ENCODE results near the gene PPARD.
A peak's percentile ranks its signal among the peaks of the same experiment; 100 is the strongest.

DNA sequence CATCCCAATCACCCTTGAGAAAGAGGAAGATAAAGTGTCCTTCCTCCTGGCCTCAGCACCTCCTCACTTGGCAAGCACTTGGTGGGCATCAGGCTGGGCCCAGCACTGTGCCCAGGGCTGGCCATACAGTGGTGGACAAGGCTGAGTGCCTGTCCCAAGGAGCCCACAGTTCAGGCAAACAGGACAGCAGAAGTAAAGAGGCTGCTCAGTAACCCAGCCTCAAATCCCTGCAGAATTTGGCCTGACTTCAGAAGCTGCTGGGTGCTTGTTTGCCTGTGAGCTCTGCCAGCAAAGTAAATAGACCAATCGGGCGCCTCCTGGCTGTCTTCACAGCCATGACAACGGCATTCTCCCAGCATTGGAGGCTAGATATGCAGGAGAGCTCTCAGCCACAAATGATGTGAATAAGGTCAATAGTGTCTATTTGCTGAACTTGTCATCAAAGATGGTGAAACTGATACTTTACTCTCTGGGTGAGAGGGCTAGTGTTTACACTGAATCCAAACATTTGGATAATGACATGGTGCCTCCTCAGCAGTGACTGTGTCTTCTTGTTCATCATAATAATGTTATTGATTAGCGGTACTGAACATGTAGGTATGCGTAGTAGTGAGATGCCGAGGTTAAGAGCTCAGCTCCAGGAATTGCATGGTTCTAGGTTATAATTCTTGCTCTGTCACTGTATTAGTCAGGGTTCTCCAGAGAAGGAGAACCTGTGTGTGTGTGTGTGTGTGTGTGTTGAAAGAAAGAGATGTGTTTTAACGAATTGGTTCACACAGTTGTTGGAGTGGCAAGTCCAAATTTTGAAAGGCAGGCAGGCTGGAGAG is 72.9 kb downstream of the PPARD start:
- TF ChIP-seq, protein P1, sequence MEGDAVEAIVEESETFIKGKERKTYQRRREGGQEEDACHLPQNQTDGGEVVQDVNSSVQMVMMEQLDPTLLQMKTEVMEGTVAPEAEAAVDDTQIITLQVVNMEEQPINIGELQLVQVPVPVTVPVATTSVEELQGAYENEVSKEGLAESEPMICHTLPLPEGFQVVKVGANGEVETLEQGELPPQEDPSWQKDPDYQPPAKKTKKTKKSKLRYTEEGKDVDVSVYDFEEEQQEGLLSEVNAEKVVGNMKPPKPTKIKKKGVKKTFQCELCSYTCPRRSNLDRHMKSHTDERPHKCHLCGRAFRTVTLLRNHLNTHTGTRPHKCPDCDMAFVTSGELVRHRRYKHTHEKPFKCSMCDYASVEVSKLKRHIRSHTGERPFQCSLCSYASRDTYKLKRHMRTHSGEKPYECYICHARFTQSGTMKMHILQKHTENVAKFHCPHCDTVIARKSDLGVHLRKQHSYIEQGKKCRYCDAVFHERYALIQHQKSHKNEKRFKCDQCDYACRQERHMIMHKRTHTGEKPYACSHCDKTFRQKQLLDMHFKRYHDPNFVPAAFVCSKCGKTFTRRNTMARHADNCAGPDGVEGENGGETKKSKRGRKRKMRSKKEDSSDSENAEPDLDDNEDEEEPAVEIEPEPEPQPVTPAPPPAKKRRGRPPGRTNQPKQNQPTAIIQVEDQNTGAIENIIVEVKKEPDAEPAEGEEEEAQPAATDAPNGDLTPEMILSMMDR (IDR thresholded peaks at IDR 0.05): peak; percentile 50 to 92 (median 80)
- no peak for TF ChIP-seq POLR2A (IDR thresholded peaks at IDR 0.05)
